Loucy (cell line): ENCODE results near the gene ZNF326.

ENCODE experiments used
- CTCF ChIP-seq: fragments of 200-600 bp; sonication (generic); conservative IDR thresholded peaks from 2 replicates; pipeline ENCODE4 v1.5.1; 2014; ENCODE audit warnings: mild to moderate bottlenecking, antibody characterized with exemption, low read length
- EZH2phosphoT487 ChIP-seq: fragments of 200-600 bp; IDR thresholded peaks from 2 replicates; pipeline ENCODE4 v1.6.1; 2018; ENCODE audit warnings: antibody characterized with exemption, mild to moderate bottlenecking, moderate library complexity, borderline replicate concordance

- no peak for TF ChIP-seq CTCF
- TF ChIP-seq EZH2phosphoT487, result no peak
Observed at GRCh38 chr1:89948722-89949345, 46.1 kb upstream of the ZNF326 start.
